GM12878 (cell line): Measurements from ENCODE around the gene RGS1. TPM values are rescaled to one million over a fixed set of nuclear protein-coding genes. Genes with fewer than 3 reads are reported as not detected.

ENCODE experiments used
- DPF2 ChIP-seq: fragments of 450-650 bp; IDR thresholded peaks from 2 replicates; pipeline ENCODE4 v1.6.1; 2017; ENCODE audit warnings: mild to moderate bottlenecking
- MYC ChIP-seq: IDR thresholded peaks from 2 replicates; pipeline ENCODE4 v1.6.1; 2011; ENCODE audit warnings: mild to moderate bottlenecking, low read length, moderate library complexity, inconsistent platforms; ENCODE audit not compliant: insufficient read depth, insufficient replicate concordance, insufficient read length, severe bottlenecking
- PAX8 ChIP-seq: fragments of 450-650 bp; IDR thresholded peaks from 2 replicates; pipeline ENCODE4 v1.6.1; 2017; ENCODE audit warnings: mild to moderate bottlenecking, moderate library complexity
- PRDM15 ChIP-seq: fragments of 450-650 bp; formaldehyde crosslinking; IDR thresholded peaks from 2 replicates; pipeline ENCODE4 v1.4.0; 2020; ENCODE audit warnings: mild to moderate bottlenecking, moderate library complexity
- RB1 ChIP-seq: fragments of 450-650 bp; formaldehyde crosslinking; IDR thresholded peaks from 2 replicates; pipeline ENCODE4 v1.6.1; 2017; ENCODE audit warnings: mild to moderate bottlenecking, borderline replicate concordance
- USF2 ChIP-seq: IDR thresholded peaks from 2 replicates; pipeline ENCODE4 v1.6.1; 2011; ENCODE audit warnings: low read depth, low read length, improper control_type of control experiment, borderline replicate concordance
- polyA plus RNA-seq, 11 experiments: library from polyadenylated mRNA; depleted of rRNA in 4 of 11; unstranded in 6 of 11; stranded (reverse) in 5 of 11; fragments of >200 nt; fragmentation: Nextera tagmentation in 4 of 11; fragmentation: Illumina TruSeq in 1 of 11; extraction: Ambion mirVana in 4 of 11; extraction: Trizol in 1 of 11; gene quantifications; 1 replicate in 1 of 11; 2 replicates in 10 of 11; pipeline versions ENCODE4 v1.2.1 to v1.2.3, GENCODE V29; 2011 to 2016; ENCODE audit warnings: inconsistent platforms in 2 of 11, missing spikeins in 2 of 11, low read depth in 1 of 11
- total RNA-seq, 4 experiments: library from RNA; depleted of rRNA in 3 of 4; stranded (reverse); fragments of >200 nt in 3 of 4; fragmentation: Illumina TruSeq in 1 of 4; extraction: Trizol in 1 of 4; gene quantifications; 2 replicates each; pipeline versions ENCODE4 v1.2.1 to v1.2.3, GENCODE V29; 2013 to 2021

The RGS1 gene
- total and polyA plus RNA-seq, 10 of the 15 experiments (the other 5 are each of a cell fraction or from before 2014, with no cell fraction given): 20.7 to 882 (median 45.9) TPM

GRCh38 chr1:192609110-192610079, 33.8 kb downstream of the RGS1 start (continued):
- TF ChIP-seq PRDM15 (CRISPR knock-in tag): no peak
- TF ChIP-seq PAX8: no peak
- TF ChIP-seq USF2: peak; percentile 60; the same call in 1 of the 2 replicates
- TF ChIP-seq MYC: no peak
- TF ChIP-seq RB1: 0 out of 2 replicates have a peak, but pooled peaks have one; percentile 6
- TF ChIP-seq DPF2: peak; percentile 98
